GM18505 (cell line): ENCODE results near the gene P2RX3.

ENCODE experiments used
- ATAC-seq: cut with Tn5 transposase; IDR thresholded peaks from one replicate; pipeline ENCODE4 v1.9.1; 2021; ENCODE audit not compliant: unreplicated experiment
- POLR2A ChIP-seq: IDR thresholded peaks from 4 replicates; pipeline ENCODE4 v1.6.1; 2011; ENCODE audit warnings: borderline replicate concordance; ENCODE audit not compliant: insufficient read depth, insufficient read length; ENCODE audit errors: extremely low read depth

P2RX3 gene

DNA sequence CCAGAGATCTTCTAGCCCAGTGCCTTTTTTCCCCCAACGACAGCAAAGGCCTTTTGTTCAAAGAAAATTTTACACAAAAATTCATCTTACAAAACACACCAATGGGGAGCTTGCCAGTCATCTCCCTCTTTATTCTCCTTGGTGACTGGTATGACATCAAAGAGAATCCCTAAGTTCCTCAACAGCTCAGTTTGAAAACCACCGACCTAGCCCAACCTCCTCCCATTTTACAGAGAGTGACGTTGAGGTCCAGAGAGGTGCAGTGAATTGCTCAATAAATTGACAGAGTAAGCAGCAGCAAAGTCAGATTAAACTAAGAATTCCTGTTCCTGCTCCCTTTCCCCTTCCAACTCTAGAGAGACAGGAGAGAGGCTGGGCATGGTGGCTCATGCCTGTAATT is 81.0 kb downstream of the P2RX3 start:
- TF ChIP-seq POLR2A, result no peak
- no peak for ATAC-seq

DNA sequence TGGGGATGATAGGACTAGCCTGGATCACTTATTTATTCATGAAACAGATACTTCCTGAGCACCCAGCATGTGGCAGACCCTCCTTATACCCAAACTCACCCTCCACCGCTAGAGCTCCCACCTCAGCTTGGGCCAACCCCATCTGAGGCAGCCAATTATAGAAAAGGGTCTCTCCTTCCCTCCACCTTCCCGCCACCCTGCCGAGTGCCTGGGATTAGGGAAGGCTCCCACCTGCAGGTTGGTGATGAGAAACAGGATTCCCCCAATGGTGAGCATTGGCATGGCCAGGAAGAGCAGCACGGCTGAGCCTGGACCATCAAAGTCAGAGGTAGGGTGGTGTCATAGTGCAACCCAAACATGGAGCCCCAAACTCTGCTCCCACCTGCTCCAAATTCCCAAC is 82.9 kb downstream of the P2RX3 start:
- TF ChIP-seq POLR2A, result no peak

GRCh38 chr11:57421805-57422204 is 83.7 kb downstream of the P2RX3 start:
- no peak for TF ChIP-seq POLR2A
- ATAC-seq, result no peak

More for the DNA sequence above, 82.9 kb downstream of the P2RX3 start:
- no peak for ATAC-seq
